Muscle of leg (tissue), 11 donors: ENCODE results near the gene SKOR1. TPM values are rescaled to one million over a fixed set of nuclear protein-coding genes. Genes with fewer than 3 reads are reported as not detected.

Experiments
- DNase-seq: peaks from one replicate; pipeline ENCODE4 v3.0.0; 2013
- H3K27ac ChIP-seq: one replicate; pipeline ENCODE4 v1.5.1; 2013; ENCODE audit warnings: mild to moderate bottlenecking, low read length, control low read depth
- H3K27me3 ChIP-seq: one replicate; pipeline ENCODE4 v1.6.1; 2013; ENCODE audit warnings: low read length; ENCODE audit not compliant: control insufficient read depth, insufficient read depth
- H3K36me3 ChIP-seq: one replicate; pipeline ENCODE4 v1.6.1; 2013; ENCODE audit warnings: low read length; ENCODE audit not compliant: control insufficient read depth, insufficient read depth
- H3K4me1 ChIP-seq: one replicate; pipeline ENCODE4 v1.6.1; 2013; ENCODE audit warnings: low read length; ENCODE audit not compliant: control insufficient read depth, insufficient read depth
- H3K4me3 ChIP-seq: one replicate; pipeline ENCODE4 v1.5.1; 2013; ENCODE audit warnings: low read length, control low read depth
- H3K9me3 ChIP-seq: replicated peaks from 2 replicates; pipeline ENCODE4 v1.6.1; 2013; ENCODE audit warnings: low read depth, low read length; ENCODE audit not compliant: control insufficient read depth
- WGBS: methylation state at CpG from one replicate; pipeline ENCODE4 v1.1.5; 2013; ENCODE audit warnings: missing lambda C conversion rate; ENCODE audit not compliant: insufficient coverage; 5-methylcytosine and 5-hydroxymethylcytosine counted together
- polyA plus RNA-seq, 8 donors: library from polyadenylated mRNA; unstranded; fragments of 120-200 nt; gene quantifications; one replicate each; pipeline versions ENCODE4 v1.2.1 to v1.2.3, GENCODE V29; 2013; ENCODE audit warnings: inconsistent platforms in 1 of 8, low replicate concordance in 1 of 8; ENCODE audit not compliant: insufficient read length in 8 of 8, insufficient read depth in 1 of 8
- total RNA-seq: library from RNA; stranded (reverse); fragments of 120-200 nt; gene quantifications from one replicate; pipeline ENCODE4 v1.2.4, GENCODE V29; 2013

SKOR1 gene
- total and polyA plus RNA-seq, 9 donors: 0.31 to 0.67 (median 0.43) TPM

DNA sequence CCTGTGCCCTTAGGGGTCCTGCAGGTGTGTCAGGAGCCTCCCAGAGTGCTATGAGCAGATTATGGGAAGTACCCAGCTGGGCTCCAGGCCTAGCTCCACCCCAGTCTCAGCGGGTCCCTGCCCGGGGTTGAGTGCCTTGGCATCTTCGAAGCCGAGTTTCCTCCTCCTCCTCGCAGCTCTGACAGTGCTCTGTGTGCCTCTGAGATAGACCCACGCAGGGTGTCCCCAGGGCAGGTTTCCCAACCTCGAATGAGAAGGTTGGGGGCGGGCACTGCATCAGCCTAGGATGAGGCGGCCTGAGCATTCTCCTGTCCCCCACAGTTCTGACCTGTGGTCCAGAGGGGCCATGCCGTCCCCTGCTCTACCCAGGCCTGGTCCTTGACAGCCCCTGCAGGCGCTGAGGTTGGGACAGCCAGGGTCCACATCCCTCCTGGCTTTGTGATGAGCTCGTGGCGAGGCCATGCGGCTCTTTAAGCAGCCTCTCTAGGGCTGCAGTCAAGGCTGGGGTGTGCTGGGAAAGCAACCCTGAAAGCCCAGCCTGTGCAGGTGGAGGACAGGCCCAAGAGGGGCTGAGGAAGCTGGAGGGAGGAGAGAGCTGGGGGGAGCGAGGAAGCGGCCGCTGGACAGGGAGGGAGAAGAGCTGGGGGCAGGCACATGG is 20.2 kb upstream of the SKOR1 start:
- peaks cover 3% of the 10 kb centered on the region for H3K4me1 ChIP-seq
- WGBS: 75% methylated on average over 14 of the region's 17 CpGs
- peaks cover 23% of the 10 kb centered on the region for H3K36me3 ChIP-seq
- no peak overlapping the region for H3K27ac ChIP-seq
- H3K4me3 ChIP-seq: no peak overlapping the region
- no peaks in the 10 kb centered on the region for H3K27me3 ChIP-seq
- no peaks in the 10 kb centered on the region for H3K9me3 ChIP-seq
- no peak for DNase-seq

DNA sequence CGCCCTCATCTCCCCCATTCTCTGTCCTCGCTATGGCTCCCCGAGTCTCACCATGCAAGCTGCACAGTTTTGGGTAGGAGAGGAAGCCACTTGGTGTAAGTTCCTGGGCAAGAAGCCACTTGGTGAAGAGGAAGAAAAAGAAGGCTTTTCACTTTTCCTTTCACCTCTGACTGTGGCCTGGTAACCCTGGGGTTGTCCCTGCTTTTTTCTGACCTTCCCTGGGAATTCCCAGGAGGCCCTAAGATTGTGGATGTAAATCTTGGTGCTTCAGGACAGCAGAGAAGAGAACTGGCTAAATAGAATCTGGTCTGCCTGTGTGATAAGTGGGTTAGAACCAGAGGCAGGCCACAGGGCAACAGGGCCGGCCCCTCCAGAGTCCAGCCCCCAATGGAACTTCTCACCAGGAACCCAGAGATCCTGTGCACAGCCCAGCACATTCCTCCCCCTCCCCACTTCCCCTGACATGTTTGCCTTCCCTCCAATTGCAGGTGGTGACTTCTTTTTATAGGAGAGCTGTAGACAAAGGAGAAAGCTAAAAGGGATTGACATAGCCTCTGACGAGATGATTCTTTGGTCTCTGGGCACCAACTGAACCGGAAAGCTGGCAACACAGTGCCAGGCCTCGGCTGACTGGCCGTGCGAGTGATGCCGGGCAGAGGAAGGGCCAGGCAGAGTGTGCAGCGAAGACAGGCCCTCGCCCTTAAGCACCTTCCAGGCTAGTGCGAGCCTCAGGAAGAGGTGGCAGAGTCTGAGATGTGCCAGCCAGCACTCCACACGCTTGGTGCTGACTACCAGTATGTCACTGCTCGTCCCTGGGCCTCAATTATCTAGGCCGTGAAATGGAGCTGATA is 19.4 kb upstream of the SKOR1 start:
- Histone ChIP-seq H3K27ac (no peak overlapping the region), H3K9me3 (no peaks in the 10 kb centered on the region), H3K27me3 (no peaks in the 10 kb centered on the region), H3K4me3 (no peak overlapping the region), H3K4me1 (peaks cover 3% of the 10 kb centered on the region), H3K36me3 (peaks cover 23% of the 10 kb centered on the region)
- 91% methylated on average over 12 of the region's 16 CpGs for WGBS
- no peak for DNase-seq

DNA sequence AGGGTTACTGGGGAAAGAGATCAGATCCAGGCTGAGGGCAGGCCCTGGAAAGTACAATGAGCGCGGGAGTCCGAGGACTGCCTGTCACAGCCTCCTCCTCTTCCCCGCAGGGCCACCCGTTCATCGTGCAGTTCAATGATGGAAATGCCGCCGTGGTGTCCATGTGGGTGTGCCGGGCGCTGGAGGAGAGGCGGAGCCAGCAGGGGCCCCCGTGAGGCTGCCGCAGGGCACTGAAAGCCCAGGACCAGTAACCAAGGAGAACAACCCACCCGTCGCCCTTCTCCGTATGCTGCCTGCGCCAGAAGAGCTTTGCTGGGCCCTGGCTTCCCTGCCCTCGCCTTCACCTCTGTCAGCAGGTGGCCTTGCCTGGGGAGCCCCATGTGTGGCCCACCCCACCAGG is 18.8 kb upstream of the SKOR1 start:
- Histone ChIP-seq H3K36me3 (peaks cover 20% of the 10 kb centered on the region), H3K9me3 (no peaks in the 10 kb centered on the region), H3K27me3 (no peaks in the 10 kb centered on the region), H3K4me3 (no peak overlapping the region), H3K4me1 (peaks cover 3% of the 10 kb centered on the region), H3K27ac (no peak overlapping the region)
- WGBS: 93% methylated on average over 18 of the region's 18 CpGs
- no peak for DNase-seq

DNA sequence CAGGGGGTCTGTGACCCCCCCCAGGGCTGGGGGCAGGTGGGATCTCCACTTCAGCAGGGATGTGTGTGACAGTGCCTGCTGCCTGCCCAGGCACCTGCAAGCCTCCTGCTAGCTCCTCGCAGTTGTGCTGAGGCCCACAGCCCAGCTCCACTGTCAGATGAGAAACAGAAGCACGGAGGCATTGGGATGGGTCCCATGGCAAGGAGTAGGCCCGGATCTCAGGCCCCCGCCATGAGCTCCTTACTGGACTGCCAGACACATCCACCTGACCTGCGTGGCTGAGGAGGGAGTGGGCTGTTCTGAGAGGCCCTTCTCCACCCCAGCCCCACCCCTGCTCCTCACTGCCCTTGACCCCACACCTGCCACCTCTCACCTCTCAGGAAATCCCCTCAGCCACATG is 18.2 kb upstream of the SKOR1 start:
- peaks cover 3% of the 10 kb centered on the region for H3K4me1 ChIP-seq
- 76% methylated on average over 3 of the region's 5 CpGs for WGBS

DNA sequence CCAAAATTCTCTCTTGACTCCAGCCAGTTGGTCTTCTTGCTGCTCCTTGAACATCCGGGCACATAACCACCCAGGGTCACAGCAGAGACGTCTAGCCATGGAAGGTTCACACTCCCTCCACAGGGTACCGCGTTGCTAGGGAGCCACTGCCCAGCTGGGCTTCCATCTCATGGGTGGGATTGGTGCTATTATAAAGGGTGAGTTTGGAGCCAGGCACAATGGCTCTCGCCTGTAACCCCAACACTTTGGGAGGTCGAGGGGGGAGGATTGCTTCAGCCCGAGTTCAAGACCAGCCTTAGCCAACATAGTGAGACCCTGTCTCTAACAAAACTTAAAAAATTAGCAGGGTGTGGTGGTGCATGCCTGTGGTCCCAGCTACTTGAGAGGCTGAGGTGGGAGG is 17.5 kb upstream of the SKOR1 start:
- DNase-seq: no peak

More for the DNA sequence above, 18.2 kb upstream of the SKOR1 start:
- H3K27me3 ChIP-seq: no peaks in the 10 kb centered on the region
- DNase-seq: no peak
- no peak overlapping the region for H3K4me3 ChIP-seq
- no peaks in the 10 kb centered on the region for H3K9me3 ChIP-seq
- no peak overlapping the region for H3K27ac ChIP-seq
- peaks cover 19% of the 10 kb centered on the region for H3K36me3 ChIP-seq

DNA sequence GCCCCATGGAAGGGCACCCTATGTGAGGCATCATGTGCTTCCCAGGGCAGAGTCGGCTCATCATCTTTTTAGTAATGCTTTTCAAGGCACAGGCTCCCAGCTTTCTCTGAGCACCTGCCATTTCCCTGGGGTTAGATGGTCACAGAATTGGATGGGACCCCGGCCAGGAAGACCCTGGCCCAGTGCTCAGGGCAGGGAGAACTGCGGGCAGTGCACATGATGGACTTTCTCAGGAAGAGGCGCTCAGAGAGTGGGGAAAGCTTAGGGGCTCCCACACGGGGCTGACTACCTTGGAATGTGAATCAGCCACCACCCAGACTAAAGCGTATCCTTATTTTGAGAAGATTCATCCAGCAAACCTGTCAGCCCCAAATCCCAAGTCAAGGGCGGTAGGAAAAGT is 16.5 kb upstream of the SKOR1 start:
- Histone ChIP-seq H3K9me3 (no peaks in the 10 kb centered on the region), H3K27ac (no peak overlapping the region), H3K4me1 (peaks cover 3% of the 10 kb centered on the region), H3K36me3 (peaks cover 15% of the 10 kb centered on the region), H3K27me3 (no peaks in the 10 kb centered on the region), H3K4me3 (no peak overlapping the region)
- DNase-seq: no peak
- WGBS: 100% methylated on average over 1 of the region's 7 CpGs

More for the DNA sequence above, 17.5 kb upstream of the SKOR1 start:
- WGBS: 94% methylated on average over 2 of the region's 7 CpGs
- no peaks in the 10 kb centered on the region for H3K9me3 ChIP-seq
- H3K36me3 ChIP-seq: peaks cover 15% of the 10 kb centered on the region
- peaks cover 3% of the 10 kb centered on the region for H3K4me1 ChIP-seq
- no peak overlapping the region for H3K27ac ChIP-seq
- H3K4me3 ChIP-seq: no peak overlapping the region
- no peaks in the 10 kb centered on the region for H3K27me3 ChIP-seq

DNA sequence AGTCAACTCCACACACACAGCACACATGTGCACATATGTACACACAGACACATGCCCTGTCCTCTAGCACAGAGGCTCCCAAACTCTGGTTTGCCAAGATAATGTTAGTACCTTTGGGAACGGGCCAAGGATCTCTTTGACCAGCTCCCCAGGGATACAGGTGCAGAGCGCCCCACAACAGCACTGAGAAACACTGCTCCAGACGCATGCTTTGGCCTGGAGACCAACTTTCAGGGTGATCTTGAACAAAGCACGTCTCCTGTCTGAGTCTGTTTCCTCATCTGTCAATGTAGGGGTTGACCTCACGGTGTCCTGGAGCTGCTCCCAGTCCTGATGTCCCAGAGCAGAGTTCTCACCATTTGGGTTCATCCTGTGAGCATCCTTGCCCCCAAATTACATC is 15.9 kb upstream of the SKOR1 start:
- Histone ChIP-seq H3K4me3 (no peak overlapping the region), H3K4me1 (peaks cover 3% of the 10 kb centered on the region), H3K36me3 (peaks cover 15% of the 10 kb centered on the region), H3K9me3 (no peaks in the 10 kb centered on the region), H3K27me3 (no peaks in the 10 kb centered on the region), H3K27ac (no peak overlapping the region)
- DNase-seq: no peak
- 80% methylated on average over 5 of the region's 5 CpGs for WGBS

DNA sequence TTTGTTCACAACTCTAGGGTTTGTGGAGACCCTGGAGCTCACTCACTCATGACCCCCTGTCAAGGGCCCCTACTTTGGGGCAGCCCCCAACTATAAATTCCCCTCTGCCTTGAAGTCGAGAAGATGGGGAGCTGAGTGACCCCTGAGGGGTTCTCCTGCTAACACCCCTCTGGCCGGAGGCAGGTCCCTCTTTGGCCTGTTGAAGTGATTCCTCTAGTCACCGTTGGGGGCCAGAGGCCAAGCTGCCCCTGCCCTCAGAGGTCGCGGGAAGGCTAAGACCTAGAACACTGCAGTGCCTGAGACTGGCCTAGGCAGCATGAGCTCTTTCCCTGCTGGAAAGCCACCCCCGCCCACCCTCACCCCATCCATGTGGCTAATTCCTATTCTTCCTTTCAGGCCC is 15.4 kb upstream of the SKOR1 start:
- no peak for DNase-seq
- Histone ChIP-seq H3K4me1 (peaks cover under 1% of the 10 kb centered on the region), H3K27me3 (no peaks in the 10 kb centered on the region), H3K27ac (no peak overlapping the region), H3K36me3 (peaks cover 15% of the 10 kb centered on the region), H3K4me3 (no peak overlapping the region), H3K9me3 (no peaks in the 10 kb centered on the region)
- WGBS: 75% methylated on average over 4 of the region's 6 CpGs

DNA sequence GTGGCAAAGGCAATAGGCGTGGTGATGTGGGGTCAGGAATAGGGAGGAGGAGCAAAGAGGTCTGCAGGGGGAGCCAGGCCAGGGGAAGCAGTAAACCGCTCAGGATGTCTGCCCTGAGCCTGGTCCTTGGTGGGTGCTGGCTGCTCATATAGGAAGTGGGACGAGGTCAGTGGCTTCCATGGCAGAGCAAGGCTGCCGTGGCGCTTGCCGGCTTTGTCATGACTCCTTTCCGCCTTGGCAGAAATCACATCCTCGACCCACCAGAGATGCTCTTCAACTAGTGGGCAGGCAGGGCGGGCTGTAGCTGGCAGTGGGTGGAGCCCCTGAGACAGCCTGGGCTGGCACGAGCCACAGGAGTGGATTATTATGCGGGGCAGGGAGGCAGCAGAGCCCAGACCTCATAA is 13.1 kb upstream of the SKOR1 start:
- 56% methylated on average over 10 of the region's 11 CpGs for WGBS
- H3K4me1 ChIP-seq: no peaks in the 10 kb centered on the region
- no peaks in the 10 kb centered on the region for H3K9me3 ChIP-seq
- no peak overlapping the region for H3K27ac ChIP-seq
- DNase-seq: no peak
- H3K4me3 ChIP-seq: no peak overlapping the region
- no peaks in the 10 kb centered on the region for H3K27me3 ChIP-seq
- H3K36me3 ChIP-seq: peaks cover 7% of the 10 kb centered on the region

DNA sequence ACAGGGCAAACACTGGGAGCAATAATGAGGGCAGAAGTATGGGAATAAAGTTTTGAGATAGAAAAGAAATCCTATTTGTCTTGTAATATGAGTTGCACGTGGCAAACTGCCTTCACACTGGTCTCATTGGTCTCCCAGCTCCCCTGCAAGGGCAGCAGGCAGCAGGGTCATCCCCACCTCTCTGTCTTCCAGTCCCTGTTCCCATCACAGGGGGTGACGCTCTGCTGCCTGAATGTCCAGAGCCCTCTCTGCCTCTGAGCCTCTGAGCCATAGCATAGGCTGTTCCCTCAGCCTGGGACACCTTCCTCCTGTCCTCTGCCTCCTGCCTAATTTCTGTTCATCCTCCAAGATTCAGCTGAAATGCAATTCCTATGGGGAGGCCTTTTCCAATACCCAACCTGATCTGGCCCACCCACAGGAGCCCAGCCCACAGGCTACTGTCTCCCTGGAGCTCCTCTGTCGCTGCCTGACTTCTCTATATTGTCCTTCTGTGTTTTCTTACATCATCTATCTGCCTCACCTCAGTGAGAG is 12.1 kb upstream of the SKOR1 start:
- peaks cover 7% of the 10 kb centered on the region for H3K36me3 ChIP-seq
- no peak overlapping the region for H3K27ac ChIP-seq
- H3K27me3 ChIP-seq: peaks cover 4% of the 10 kb centered on the region
- H3K4me1 ChIP-seq: no peaks in the 10 kb centered on the region
- H3K9me3 ChIP-seq: no peaks in the 10 kb centered on the region
- H3K4me3 ChIP-seq: no peak overlapping the region
- no peak for DNase-seq
- 69% methylated on average over 1 of the region's 3 CpGs for WGBS
